Astrocyte (in vitro differentiated cells and primary cell): ENCODE results near the gene FHAD1.

Experiments used
- EZH2 ChIP-seq: IDR thresholded peaks from 2 replicates; pipeline ENCODE4 v1.6.1; 2012; ENCODE audit warnings: mild to moderate bottlenecking, low read length, inconsistent platforms; ENCODE audit not compliant: insufficient read depth
- TF ChIP-seq, protein P1 (sequence below): IDR thresholded peaks from 2 replicates; pipeline ENCODE4 v1.5.1; 2011; ENCODE audit warnings: low read depth, mild to moderate bottlenecking, inconsistent platforms, low read length, moderate library complexity; ENCODE audit not compliant: insufficient read depth

DNA sequence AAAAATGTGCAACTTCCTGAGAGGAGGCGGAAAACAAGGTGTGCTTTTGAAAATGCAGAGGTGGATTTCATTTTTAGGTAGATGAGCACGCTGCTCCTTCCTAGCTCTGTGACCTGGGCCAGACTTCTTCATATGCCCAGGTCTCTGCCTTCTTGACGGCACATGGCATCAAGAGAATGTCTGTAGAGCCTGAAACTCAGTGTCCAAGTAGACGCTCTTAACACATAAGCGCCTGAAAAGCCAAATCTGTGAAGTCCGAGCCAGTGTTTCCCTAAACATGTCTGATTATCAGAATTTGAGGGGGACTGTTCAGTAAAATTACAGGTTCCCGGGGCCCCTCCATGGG, 25.7 kb downstream of the FHAD1 start:
- TF ChIP-seq, protein P1, sequence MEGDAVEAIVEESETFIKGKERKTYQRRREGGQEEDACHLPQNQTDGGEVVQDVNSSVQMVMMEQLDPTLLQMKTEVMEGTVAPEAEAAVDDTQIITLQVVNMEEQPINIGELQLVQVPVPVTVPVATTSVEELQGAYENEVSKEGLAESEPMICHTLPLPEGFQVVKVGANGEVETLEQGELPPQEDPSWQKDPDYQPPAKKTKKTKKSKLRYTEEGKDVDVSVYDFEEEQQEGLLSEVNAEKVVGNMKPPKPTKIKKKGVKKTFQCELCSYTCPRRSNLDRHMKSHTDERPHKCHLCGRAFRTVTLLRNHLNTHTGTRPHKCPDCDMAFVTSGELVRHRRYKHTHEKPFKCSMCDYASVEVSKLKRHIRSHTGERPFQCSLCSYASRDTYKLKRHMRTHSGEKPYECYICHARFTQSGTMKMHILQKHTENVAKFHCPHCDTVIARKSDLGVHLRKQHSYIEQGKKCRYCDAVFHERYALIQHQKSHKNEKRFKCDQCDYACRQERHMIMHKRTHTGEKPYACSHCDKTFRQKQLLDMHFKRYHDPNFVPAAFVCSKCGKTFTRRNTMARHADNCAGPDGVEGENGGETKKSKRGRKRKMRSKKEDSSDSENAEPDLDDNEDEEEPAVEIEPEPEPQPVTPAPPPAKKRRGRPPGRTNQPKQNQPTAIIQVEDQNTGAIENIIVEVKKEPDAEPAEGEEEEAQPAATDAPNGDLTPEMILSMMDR = no peak
- TF ChIP-seq EZH2 = no peak
